ENCODE results near the gene AIFM3. TPM values are rescaled to one million over a fixed set of nuclear protein-coding genes. Genes with fewer than 3 reads are reported as not detected.

The AIFM3 gene
- not detected in 2 replicates for total RNA-seq

GRCh38 chr22:20966883-20967696 lies at the start of gene AIFM3:
Gene AIFM3 (plus strand): TSS chr22:20967255. CDS start chr22:20967945, 690 bp downstream.

GRCh38 chr22:20981787-20982562 lies 14.9 kb downstream of the AIFM3 start, which contains the start of gene LZTR1:
Gene LZTR1 (plus strand): TSS chr22:20982297. CDS start chr22:20982372, 75 bp downstream.

GRCh38 chr22:21001601-21002325 lies 34.7 kb downstream of the AIFM3 start, which contains the start of gene THAP7:
Gene THAP7 (minus strand): TSS chr22:21002118. CDS start chr22:21001911, 207 bp downstream.

GRCh38 chr22:21014726-21015465 lies 47.8 kb downstream of the AIFM3 start, which contains the start of gene P2RX6:
Gene P2RX6 (plus strand): TSS chr22:21015165. CDS start chr22:21015175, 10 bp downstream.

Other genes starting within 250 kb of the AIFM3 start
- under 0.01 TPM in 1 of 2 replicates, not detected in the other for gene SERPIND1, start 193.1 kb upstream of the AIFM3 start, total RNA-seq
- 15.7 and 40.2 TPM in 2 replicates for gene PI4KA, start 108.4 kb upstream of the AIFM3 start, total RNA-seq
- gene SNAP29, start 108.2 kb upstream of the AIFM3 start, total RNA-seq, result 4.2 and 4.8 TPM in 2 replicates
- gene CRKL, start 49.8 kb upstream of the AIFM3 start, total RNA-seq, result 26.2 and 41.6 TPM in 2 replicates
- gene LZTR1, start 15.0 kb downstream of the AIFM3 start, total RNA-seq, result 39.2 and 66.8 TPM in 2 replicates
- 12.3 and 13.5 TPM in 2 replicates for gene THAP7, start 34.9 kb downstream of the AIFM3 start, total RNA-seq
- 0.06 TPM in 1 of 2 replicates, not detected in the other for gene P2RX6, start 47.9 kb downstream of the AIFM3 start, total RNA-seq
- not detected in 2 replicates for gene SLC7A4, start 65.3 kb downstream of the AIFM3 start, total RNA-seq
- not detected in 2 replicates for gene LRRC74B, start 78.7 kb downstream of the AIFM3 start, total RNA-seq